NCI-H82 treated with DMSO at 0.1 percent for 48 hours (cell line): Measurements from ENCODE around the gene TIGIT.

ENCODE experiments used
- DNase-seq: peaks from one replicate; lab custom pipeline; 2025; ENCODE audit not compliant: unreplicated experiment; lab: John Stamatoyannopoulos, UW

The TIGIT gene

GRCh38 chr3:114350690-114351089, 56.9 kb downstream of the TIGIT start:
- DNase-seq = no peak

GRCh38 chr3:114351123-114351821, 57.4 kb downstream of the TIGIT start:
- no peak for DNase-seq

- no peak for DNase-seq
Measured at GRCh38 chr3:114351822-114352145, 58.0 kb downstream of the TIGIT start.

- DNase-seq = no peak
Measured at GRCh38 chr3:114355653-114356052, 61.8 kb downstream of the TIGIT start.

- no peak for DNase-seq
Measured at GRCh38 chr3:114356066-114356465, 62.2 kb downstream of the TIGIT start.

GRCh38 chr3:114356525-114356924, 62.7 kb downstream of the TIGIT start:
- no peak for DNase-seq
